ENCODE data around the gene AHRR.
"Not testable (repeated sequence)": the region's sequence is repeated elsewhere in the genome, so short reads cannot be mapped to it uniquely, and the experiment has no call there.

Gene AHRR

DNA sequence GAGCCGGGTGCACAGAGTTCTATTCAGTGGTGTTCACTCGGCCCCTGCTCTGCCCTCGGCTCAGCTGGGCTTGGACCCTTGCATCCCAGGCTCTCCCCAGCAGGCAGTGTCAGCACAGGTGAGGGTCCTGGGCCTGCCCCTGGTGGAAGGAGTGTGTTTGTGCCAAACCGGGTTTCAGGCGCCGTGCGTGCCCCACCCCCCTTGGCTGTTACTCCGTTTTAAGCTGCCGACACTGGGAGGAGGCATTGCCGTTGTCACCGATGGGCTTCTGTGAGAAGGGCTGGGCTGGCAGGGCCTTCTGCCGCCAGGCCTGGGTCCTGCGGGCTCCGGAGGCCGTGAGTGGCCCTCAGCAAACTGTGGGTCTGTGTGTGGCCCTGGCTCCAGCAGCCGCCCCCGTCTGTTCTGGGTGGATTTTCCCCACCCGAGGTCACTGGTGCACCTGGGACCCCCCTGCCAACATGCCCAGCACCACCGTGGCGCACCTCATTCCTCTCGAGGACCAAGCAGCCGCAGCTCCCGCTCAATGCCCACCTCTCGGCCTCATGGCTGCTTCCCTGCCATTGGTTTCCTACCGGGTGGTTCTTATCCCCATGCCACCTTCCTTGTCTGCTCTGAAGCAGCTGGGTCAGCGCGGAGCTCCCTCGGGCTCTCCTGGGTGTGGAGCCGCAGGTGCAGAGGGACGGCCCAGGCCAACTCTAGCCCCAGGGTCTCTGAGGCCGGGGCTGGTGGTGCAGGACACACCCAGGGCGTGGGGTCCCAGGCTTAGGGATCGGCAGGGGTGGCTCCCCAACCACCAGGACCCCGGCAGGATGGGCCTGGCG, 77.2 kb downstream of the AHRR start:
- peak; percentile 51 for DNase-seq

DNA sequence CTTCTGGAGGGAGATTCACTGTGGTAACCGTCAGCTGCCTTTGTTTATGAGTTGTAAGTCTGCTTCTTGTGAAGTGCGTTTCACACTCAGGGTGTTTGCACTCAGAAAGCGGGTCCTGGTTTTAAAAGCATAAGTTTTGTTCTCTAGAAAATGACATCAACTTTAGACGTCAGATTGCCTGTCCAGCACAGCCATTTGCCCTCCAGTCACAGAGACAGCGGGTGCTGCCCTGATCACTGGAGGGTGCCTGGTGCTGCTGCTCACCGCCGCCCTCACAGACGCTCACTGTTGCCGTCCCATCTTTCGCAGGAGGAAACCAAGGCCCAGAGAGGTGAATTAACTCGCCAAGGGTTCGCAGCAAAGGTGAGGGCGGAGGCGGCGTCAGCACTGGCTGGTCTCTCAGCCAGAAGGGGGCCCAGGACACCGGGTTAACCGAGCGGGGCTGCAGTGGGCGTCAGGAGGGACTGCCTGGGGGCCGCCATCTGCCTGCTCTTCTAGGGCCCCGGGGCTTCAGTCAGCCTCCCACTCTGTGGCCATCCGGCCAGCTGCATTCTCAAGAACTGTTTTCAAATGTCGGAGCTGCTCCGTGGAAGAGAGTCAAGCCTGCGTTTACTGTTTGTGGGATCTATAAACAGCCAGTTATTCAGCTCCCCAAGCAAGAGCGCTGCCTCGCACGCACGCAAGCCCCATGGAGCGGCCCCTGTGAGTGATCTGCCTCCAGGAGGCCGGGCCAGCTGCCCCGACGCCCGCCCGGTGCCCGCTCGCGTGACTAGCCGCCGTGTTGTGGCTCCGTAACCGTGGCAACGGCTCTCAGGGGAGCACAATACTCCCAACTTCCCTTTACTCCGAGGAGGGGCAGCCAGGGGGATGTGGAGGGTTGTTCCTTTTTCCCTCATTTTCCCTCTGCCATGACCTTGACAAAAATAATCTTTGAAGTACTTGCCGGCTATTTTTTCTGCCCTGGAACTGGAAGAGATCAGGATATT, 78.1 kb downstream of the AHRR start:
- peak; percentile 62 for DNase-seq

DNA sequence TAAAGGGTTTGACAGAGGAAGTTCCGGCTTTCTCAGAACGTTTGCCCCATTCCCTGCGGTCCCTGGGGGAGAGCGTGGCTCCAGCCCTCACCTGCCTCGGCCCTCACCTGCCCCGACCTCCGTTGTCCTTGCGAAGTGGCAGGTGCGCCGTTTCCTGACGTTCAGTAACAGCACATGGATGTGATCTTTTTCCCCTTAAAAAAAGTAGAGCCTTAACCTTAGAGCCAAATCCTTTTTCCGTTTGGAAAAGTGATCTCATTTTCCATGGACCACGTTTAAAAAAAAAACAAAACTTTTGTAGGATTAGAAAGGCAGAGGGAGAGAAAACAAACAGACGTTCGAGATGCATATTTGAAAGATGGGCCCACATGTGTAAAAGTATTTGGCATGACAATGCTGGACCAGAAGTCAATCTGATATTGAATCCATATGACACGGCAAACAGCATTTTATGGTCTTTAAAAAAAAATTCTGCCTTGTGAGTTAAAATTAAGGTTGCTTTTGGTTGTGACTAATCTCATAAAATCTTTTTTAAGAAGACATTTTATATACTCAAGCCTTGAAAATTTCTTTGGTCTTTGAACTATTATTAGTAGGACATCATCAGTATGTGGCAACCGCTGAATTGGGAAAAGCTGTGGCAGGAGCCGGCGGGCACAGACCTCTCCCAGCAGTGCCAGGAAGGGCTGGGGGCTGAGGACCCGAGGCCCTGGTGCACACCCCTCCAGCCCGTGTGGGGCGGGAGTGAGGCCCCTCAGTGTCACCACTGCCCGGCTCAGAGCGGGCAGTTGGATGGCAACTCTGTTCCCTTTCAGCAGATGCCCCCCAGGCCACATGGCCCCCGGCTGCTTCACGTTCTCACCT, 79.0 kb downstream of the AHRR start:
- no peak for DNase-seq

DNA sequence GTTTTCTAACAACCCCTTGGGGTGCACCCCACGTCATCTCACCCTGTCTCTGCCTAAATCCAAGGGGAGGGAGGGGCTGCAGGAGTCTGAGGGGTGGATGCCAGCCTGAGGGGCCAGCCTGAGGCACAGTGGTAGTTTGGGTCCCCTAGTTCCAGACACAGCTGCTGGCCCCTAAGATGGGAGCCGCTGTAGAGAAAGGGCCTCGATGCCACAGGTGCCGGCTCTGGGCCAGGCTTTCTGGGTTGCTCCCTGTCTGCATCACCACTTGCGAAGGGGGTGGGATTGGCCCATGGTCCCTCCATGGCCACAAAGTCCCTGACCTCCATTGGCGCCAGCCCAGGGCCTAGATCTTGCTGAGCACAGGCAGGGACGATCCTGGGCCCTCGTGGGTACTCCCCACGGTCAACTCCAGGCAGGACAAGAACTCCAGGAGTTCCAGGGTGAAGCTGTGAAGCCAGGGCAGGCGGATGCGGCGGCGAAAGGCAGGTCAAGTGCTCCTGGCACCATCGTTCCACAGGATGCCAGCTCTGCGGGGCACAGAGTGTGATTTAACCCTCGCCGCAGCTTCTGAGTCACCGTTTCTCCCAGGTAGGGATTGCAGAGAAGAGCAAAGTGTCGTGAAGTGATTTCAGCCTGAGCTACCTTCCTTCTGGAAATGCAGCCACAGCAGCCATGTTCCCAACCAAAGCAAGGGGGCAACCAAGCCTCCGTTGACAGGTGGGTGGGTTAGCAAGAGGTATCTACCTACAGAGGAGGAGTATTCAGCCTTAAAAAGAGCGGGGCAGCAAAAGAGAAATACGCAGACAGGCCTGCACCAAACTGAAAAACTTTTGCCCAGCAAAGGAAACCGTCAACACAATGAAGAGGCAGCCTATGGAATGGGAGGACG, 79.9 kb downstream of the AHRR start:
- DNase-seq: peak; percentile 41

DNA sequence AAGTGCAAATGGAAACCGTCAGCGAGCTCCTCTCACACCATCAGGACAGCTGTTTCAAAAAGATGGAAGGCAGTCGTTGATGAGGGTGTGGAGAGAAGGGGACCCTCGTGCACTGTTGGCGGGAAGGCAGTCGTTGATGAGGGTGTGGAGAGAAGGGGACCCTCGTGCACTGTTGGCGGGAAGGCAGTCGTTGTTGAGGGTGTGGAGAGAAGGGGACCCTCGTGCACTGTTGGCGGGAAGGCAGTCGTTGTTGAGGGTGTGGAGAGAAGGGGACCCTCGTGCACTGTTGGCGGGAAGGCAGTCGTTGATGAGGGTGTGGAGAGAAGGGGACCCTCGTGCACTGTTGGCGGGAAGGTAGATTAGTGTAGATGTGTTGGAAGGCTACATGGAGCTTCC, 80.7 kb downstream of the AHRR start:
- DNase-seq: not testable (repeated sequence)

DNA sequence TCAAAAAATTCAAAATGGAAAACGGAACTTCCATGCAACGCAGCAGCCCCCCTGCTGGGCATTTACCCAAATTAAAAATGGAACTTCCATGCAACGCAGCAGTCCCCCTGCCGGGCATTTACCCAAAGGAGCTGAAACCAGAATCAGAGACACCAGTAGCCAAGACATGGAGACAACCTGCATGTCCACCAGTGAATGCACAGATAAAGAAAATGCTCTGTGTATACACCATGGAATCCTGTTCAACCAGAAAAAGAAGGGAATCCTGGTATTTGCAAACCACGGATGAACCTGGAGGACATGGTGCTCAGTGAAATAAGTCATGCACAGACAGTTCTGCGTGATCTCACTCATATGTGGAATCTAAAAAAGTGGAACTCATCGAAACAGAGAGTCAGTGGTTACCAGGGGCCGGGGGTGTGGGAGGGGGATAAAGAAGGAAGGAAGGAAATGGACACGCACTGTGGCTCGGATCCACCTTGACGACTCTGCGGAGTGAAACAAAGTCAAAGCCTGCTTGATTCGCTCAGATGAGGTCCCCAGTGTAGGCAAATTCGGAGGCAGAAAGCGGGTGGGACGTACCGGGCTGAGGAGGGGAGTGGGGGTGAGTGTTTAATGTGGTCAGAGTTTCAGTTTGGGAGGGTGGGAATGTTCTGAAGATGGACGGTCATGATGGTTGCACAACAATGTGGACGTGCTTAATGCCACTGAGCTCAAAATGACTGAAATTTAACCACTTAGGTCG, 81.3 kb downstream of the AHRR start:
- DNase-seq: peak; percentile 41

DNA sequence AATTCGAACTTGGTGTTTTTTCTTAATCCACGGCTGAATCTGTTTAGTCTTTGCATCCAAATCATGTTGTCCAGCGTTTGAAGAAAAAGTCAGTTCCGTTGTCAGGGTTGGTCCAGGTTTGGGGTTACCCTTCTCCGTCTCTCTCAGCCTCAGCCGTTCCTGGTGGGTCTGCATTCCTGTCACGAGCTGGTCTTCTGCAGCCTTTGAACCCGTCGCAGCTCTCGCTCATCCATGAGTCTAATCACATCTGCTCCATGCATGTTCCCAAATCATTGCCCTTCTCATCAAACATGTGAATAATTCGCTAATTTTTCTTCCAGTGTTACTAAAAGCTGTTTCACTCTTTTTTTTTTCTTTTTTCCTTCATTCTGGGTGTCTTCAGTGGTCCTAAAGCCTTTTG, 82.5 kb downstream of the AHRR start:
- DNase-seq: no peak

DNA sequence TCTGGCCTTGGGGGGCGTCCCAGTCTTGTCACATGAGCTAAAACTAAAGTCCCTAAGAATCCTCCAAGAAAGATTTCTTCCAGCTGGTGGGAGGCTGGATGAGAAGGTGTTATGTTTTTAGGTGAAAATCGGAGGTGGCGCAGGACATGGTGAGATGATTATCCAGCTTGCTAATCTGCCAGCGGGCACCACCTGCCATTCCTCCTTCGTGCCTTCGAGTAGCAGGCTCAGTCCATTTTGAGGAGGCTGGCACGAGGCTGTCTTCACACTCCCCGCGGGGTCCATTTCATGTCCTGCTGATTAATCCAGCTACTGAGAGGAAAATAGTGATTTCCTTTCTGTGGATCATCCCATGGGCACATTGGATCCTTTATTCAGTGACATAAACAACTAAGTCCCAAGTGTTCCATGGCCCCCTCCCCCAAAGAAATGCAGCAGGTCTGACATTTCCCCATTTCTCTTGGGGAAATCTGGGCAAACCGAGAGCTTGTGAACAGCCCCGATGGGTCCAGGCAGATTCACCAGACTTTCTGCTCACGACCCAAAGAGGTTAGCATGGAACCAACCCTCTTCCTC, 83.2 kb downstream of the AHRR start:
- no peak for DNase-seq

DNA sequence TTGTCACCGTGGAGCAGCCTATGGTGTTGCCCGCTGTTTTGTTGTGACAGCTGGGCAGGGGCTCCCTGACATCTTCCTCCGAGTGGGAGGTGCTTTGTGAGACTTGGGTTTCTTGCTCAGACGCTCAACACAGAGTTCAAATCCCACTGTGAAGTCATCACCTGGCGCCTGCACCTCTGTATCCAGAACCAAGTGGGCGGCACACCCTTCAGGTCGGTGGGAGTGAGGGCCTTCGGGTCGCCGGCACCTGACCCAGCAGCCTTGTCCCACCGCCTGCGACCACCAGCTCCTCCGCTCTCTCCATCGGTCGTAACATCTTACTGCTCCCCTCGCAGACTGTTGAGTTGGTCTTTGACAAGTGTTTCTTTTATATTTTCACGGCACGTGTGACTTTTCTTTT, 83.9 kb downstream of the AHRR start:
- DNase-seq: peak; percentile 42

DNA sequence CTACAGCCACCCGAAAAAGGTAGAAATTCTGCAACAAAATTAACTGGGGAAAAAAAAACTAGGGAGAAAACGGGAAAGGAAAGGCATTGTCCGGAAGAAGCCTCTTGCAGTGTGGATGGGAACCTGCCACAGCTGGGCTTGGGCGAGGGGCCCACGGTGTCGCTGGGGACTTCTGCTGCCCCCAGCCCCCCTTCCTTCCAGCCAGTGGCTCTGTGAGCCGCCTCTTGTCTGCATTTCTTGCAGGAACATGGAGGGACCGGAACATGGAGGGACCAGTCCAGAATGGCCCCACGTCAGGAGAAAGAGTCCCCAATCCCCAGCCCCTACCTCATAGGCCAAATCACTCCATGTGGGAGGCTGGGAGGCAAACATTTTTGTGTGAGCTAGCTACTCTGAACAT, 84.5 kb downstream of the AHRR start:
- no peak for DNase-seq

DNA sequence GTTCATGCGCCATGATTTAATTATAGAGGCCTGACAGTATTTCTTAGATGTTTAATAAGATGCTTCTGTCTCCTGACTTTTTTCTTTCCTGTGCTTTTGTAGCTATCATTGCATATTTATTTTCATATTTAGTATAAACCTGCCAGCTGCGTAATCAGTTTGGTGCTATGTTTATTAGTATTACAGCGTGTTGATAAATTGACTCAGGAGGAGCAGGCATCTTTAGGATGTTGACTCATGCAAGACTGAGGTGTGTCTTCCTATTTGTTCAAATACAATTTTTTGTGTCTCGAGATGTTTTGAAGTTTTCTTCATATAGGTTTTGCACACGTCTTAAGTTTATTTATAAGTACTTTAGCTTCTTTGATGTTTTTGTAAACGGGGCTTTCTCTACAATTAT, 85.5 kb downstream of the AHRR start:
- DNase-seq: no peak

DNA sequence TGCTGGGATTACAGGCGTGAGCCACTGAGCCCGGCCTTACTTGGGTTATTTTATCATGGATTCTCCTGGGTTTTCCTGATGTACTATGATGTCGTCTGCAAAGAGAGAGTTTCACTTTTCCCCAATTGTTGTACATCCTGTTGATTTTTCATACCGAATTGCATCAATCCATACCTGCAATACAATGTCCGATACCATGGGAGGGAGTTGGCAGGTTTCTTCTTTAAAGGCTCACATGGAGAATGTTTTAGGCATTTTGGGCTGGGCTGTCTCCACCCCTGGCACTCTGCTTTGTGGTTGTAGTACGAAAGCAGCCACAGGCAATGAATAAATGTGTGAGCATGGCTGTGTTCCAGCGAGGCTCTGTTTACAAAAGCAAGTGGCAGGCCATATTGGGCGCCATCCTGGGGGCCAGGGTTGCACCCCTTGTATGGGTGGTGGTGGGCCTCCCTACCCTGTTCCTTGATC, 86.3 kb downstream of the AHRR start:
- DNase-seq: no peak

DNA sequence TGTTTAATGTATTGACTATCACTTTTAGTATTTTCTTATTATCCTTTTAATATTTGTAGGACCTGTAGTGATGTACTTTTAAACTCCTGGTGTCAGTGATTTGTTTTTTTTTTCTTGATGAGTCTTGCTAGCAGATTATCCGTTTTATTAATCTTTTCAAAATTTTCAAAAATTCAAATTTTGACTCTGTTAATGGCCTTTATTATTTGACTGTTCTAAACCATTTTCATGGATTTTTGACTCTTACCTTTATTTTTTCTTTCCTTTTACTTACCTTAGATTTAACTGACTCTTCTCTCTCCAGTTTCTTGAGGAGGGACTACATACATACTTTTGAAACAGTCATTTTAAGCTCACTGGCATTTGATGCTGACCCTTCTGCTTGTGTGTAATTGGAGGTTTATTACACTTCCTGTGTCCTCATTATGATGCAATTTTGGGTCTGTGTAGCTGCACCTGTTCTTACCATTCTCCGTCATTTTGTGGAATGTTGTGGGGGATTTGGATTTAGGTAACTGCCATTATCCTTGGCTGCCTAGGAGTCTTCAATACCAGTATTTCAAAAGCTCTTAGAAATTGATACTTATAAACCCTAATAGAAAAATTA, 89.5 kb downstream of the AHRR start:
- no peak for DNase-seq

DNA sequence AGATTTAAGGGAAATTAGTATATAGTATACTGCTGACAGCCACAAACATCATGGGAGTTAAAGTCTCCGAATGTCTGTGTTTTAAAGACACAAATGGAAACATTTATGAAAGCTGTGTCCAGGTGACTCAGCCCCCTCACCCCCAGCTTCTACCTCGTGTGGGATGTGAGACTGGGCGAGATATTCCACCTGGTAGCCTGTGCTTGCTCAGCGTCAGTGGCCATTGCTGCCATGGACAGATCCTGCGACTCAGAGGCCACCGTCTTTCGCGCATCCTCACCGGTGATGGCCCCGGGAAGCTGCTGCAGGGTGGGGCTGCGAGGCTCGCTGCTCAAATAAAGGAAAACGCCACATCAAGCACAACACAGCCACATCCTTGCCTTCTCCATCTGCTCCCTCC, 90.2 kb downstream of the AHRR start:
- DNase-seq: no peak

DNA sequence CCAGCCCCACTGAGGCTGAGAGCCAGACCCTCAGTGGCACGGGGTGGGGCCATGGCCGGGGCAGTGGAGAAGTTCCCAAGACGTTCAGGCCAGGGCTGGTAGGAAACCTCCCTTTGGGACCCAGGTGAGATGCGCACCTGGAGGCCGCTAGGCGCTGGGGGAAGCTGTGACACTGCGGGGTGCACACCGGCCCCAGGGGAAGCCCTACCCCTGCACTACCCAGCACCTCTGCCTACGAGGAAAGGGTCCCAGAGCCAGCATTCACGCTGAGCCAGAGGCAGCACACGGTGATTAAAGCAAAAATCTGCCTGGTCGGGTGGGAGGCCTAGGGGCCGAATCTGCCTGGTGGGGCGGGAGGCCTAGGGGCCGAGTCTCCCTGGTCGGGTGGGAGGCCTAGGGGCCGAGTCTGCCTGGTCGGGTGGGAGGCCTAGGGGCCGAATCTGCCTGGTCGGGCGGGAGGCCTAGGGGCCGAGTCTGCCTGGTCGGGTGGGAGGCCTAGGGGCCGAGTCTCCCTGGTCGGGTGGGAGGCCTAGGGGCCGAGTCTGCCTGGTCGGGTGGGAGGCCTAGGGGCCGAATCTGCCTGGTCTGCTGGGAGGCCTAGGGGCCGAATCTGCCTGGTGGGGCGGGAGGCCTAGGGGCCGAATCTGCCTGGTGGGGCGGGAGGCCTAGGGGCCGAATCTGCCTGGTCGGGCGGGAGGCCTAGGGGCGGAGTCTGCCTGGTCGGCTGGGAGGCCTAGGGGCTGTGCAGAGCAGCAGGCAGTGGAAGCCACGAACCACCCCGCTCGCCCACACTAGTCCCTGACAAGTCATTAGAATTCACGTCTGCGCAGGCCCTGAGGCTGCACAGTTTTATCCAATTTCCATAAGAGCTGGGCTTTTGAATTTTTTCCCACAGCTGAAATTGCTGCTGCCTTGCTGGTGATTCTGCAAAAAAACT, 93.7 kb downstream of the AHRR start:
- DNase-seq: peak; percentile 94

DNA sequence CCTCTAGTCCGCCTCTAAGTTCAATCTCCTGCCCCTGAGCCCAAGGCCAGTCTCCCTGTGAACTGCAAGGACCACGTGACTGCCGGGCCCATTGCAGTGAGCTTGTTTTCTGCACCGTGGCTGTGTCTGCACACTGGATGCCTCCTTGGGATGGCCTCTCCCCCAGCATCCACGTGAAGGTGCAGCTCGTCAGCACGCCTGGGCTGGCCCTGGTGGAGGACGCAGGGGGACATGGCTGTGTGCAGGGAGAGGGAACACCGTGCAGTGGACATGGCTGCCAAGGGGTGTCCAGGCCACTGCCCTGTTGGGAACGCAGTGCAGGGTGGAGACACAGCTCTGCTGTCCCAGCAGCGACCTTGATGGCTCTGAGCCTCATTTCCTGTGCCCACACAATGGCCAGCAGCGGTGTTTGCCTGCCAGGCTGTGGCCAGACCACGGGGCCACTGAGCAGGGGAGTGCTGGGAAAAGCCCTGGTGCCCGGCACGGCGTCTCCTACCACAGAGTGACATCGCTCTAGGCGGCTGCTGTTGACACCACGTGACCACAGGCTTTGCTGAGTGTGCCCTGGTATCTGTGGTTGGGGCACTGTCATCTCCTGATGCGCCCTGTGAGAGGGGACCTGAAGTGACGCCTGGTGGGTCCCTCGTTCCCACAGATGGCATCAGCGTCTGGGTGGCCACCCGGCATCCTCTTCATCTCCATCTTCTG, 94.6 kb downstream of the AHRR start:
- no peak for DNase-seq

DNA sequence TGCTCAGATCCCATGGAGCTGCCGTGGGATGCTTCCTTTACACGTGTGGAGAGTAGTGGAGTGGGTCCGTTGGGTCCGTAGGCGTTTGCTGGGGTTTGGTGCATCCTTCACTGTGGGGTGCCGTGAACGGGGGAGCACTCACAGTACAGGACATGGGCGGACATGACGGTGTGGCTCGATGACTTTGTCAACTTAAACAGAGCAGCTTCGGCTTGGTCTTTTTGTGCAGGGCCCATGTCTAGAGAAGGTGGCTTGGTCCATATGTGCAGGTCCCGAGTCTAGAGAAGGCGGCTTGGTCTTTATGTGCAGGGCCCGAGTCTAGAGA, 95.1 kb downstream of the AHRR start:
- DNase-seq: no peak

Measured in islet precursor cell (in vitro differentiated cells).